Measurements from ENCODE around the gene SLC6A7.

SLC6A7 gene

GRCh38 chr5:150142959-150143349 lies 46.9 kb upstream of the SLC6A7 start:
- Histone ChIP-seq H3K4me3 (IDR thresholded peaks at IDR 0.05; ENCODE audit: insufficient read depth, low read depth, low read length) (no peak overlapping the region), H3K9ac (no peak overlapping the region), H3K27ac (no peak overlapping the region), H3K4me1 (ENCODE audit: low read depth, poor library complexity, severe bottlenecking) (no peaks in the 10 kb centered on the region), H3K27me3 (ENCODE audit: insufficient read depth, low read depth) (no peaks in the 10 kb centered on the region), H4K20me1 (ENCODE audit: insufficient read depth) (no peaks in the 10 kb centered on the region), H3K79me2 (ENCODE audit: insufficient read depth, low read depth) (no peaks in the 10 kb centered on the region), H3K36me3 (ENCODE audit: insufficient read depth) (no peaks in the 10 kb centered on the region), H2AFZ (ENCODE audit: low read depth) (no peak overlapping the region), H3K4me2 (no peak overlapping the region)
- TF ChIP-seq CTCF (conservative IDR thresholded peaks at IDR 0.05; ENCODE audit: low read depth, low read length), result no peak

GRCh38 chr5:150143350-150144245 lies 46.3 kb upstream of the SLC6A7 start:
- no peak overlapping the region for H3K4me3 ChIP-seq (IDR thresholded peaks at IDR 0.05; ENCODE audit: insufficient read depth, low read depth, low read length)
- no peak overlapping the region for H3K9ac ChIP-seq
- H2AFZ ChIP-seq (ENCODE audit: low read depth), result no peak overlapping the region
- no peaks in the 10 kb centered on the region for H3K27me3 ChIP-seq (ENCODE audit: insufficient read depth, low read depth)
- no peak overlapping the region for H3K27ac ChIP-seq
- H3K79me2 ChIP-seq (ENCODE audit: insufficient read depth, low read depth), result no peaks in the 10 kb centered on the region
- no peaks in the 10 kb centered on the region for H3K4me1 ChIP-seq (ENCODE audit: low read depth, poor library complexity, severe bottlenecking)
- no peaks in the 10 kb centered on the region for H4K20me1 ChIP-seq (ENCODE audit: insufficient read depth)
- TF ChIP-seq CTCF (conservative IDR thresholded peaks at IDR 0.05; ENCODE audit: low read depth, low read length), result no peak
- H3K36me3 ChIP-seq (ENCODE audit: insufficient read depth), result no peaks in the 10 kb centered on the region
- H3K4me2 ChIP-seq, result no peak overlapping the region

- H3K79me2 ChIP-seq (ENCODE audit: insufficient read depth, low read depth), result no peaks in the 10 kb centered on the region
- H2AFZ ChIP-seq (ENCODE audit: low read depth), result no peak overlapping the region
- H3K4me1 ChIP-seq (ENCODE audit: low read depth, poor library complexity, severe bottlenecking), result no peaks in the 10 kb centered on the region
- no peaks in the 10 kb centered on the region for H3K27me3 ChIP-seq (ENCODE audit: insufficient read depth, low read depth)
- H3K4me3 ChIP-seq (IDR thresholded peaks at IDR 0.05; ENCODE audit: insufficient read depth, low read depth, low read length), result no peak overlapping the region
- H3K27ac ChIP-seq, result no peak overlapping the region
- no peak overlapping the region for H3K4me2 ChIP-seq
- H3K9ac ChIP-seq, result no peak overlapping the region
- no peaks in the 10 kb centered on the region for H4K20me1 ChIP-seq (ENCODE audit: insufficient read depth)
- H3K36me3 ChIP-seq (ENCODE audit: insufficient read depth), result no peaks in the 10 kb centered on the region
- no peak for TF ChIP-seq CTCF (conservative IDR thresholded peaks at IDR 0.05; ENCODE audit: low read depth, low read length)
These were observed 45.5 kb upstream of the SLC6A7 start for GRCh38 chr5:150144246-150144801.

GRCh38 chr5:150144879-150145278 lies 45.0 kb upstream of the SLC6A7 start:
- no peak overlapping the region for H3K4me2 ChIP-seq
- no peak overlapping the region for H3K27ac ChIP-seq
- no peaks in the 10 kb centered on the region for H3K36me3 ChIP-seq (ENCODE audit: insufficient read depth)
- TF ChIP-seq CTCF (conservative IDR thresholded peaks at IDR 0.05; ENCODE audit: low read depth, low read length), result no peak
- H3K9ac ChIP-seq, result no peak overlapping the region
- H3K79me2 ChIP-seq (ENCODE audit: insufficient read depth, low read depth), result no peaks in the 10 kb centered on the region
- H4K20me1 ChIP-seq (ENCODE audit: insufficient read depth), result no peaks in the 10 kb centered on the region
- no peaks in the 10 kb centered on the region for H3K4me1 ChIP-seq (ENCODE audit: low read depth, poor library complexity, severe bottlenecking)
- H3K27me3 ChIP-seq (ENCODE audit: insufficient read depth, low read depth), result no peaks in the 10 kb centered on the region
- H3K4me3 ChIP-seq (IDR thresholded peaks at IDR 0.05; ENCODE audit: insufficient read depth, low read depth, low read length), result no peak overlapping the region
- no peak overlapping the region for H2AFZ ChIP-seq (ENCODE audit: low read depth)
